Heart left ventricle (tissue), 13 donors: ENCODE measurements around the gene ANKDD1A.

Source experiments
- CTCF ChIP-seq, 12 donors: fragments of 200-600 bp; sonication (generic) in 4 of 12; IDR thresholded peaks; one replicate each; pipeline versions ENCODE4 v1.5.0 to v1.8.0; 2018 to 2022; ENCODE audit warnings: antibody characterized with exemption in 12 of 12, mild to moderate bottlenecking in 5 of 12
- POLR2A ChIP-seq, 2 donors: fragments of 450-650 bp; IDR thresholded peaks; one replicate each; pipeline ENCODE4 v1.6.1; 2017; ENCODE audit warnings: antibody characterized with exemption in 2 of 2, mild to moderate bottlenecking in 2 of 2, moderate library complexity in 2 of 2
- donor health status: ischemic (EF 13 %, LVEDD 7.1; RV severe dilation, severe dysfunction).
- donor health status: DM: no; HTN: yes; CAD: no.
- donor health status: DM: no; HTN: no; CAD: no.
- donor health status: ischemic (EF 25% LVEDD 6.9; RV normal size, moderate dysfunction).
- donor health status: ischemic (EF 25% LVEDD 5.7; RV mildly dilated, moderate dysfunction).
- donor health status: ischemic (EF 35%, LVEDD 5.7; RV mildly dilated, moderate dysfunction).
- donor health status: nonischemic (EF 11% LVEDD 7.7; RV severe dilation, severe dysfunction).
- donor health status: DM: yes; HTN: yes; CAD: no.
- donor health status: PGD.
- donor health status: ischemic (EF 29% LVEDD 5.4; RV normal size, mild dysfunction).
- donor health status: nonischemic (EF 23%, LVEDD 6.1; RV moderate dilation, normal function).

GRCh38 chr15:65004993-65005392 lies 93.3 kb downstream of the ANKDD1A start:
- no peak for TF ChIP-seq CTCF (IDR thresholded peaks at IDR 0.05)
- no peak for TF ChIP-seq POLR2A (IDR thresholded peaks at IDR 0.05)
